Measurements from ENCODE around the gene TMEM38A. TPM values are rescaled to one million over a fixed set of nuclear protein-coding genes. Genes with fewer than 3 reads are reported as not detected.

The TMEM38A gene
- total and polyA plus RNA-seq, 9 of the 15 experiments (the other 6 are each of a cell fraction or from before 2014, with no cell fraction given) = 0.35 to 2.1 (median 1.2) TPM

- TF ChIP-seq RREB1 (CRISPR knock-in tag; IDR thresholded peaks at IDR 0.05) (0 out of 2 replicates have a peak, but pooled peaks have one; percentile 32), RCOR1 (IDR thresholded peaks at IDR 0.05; ENCODE audit: borderline replicate concordance in 1 of 2, low read depth in 2 of 2, low read length in 2 of 2) (0 out of 4 replicates have a peak, but pooled peaks of 1 of the 2 experiments have one; percentile 22), RB1 (IDR thresholded peaks at IDR 0.05; ENCODE audit: low read depth) (peak; percentile 80), MTA2 (IDR thresholded peaks at IDR 0.05; ENCODE audit: low read depth) (peak; percentile 18; the same call in 1 of the 2 replicates), WHSC1 (IDR thresholded peaks at IDR 0.05; ENCODE audit: low read length) (no peak), SIN3A (IDR thresholded peaks at IDR 0.05; ENCODE audit: borderline replicate concordance in 2 of 2, control insufficient read depth in 1 of 2, low read depth in 2 of 2, low read length in 2 of 2) (peak in 1 of 2 experiments; percentile 64; a peak in 2 of 4 replicates), PRDM10 (IDR thresholded peaks at IDR 0.05; ENCODE audit: partially characterized antibody) (peak; percentile 97), TEAD2 (tag; IDR thresholded peaks at IDR 0.05) (no peak), ZNF644 (tag; IDR thresholded peaks at IDR 0.05; ENCODE audit: low read depth) (no peak), U2AF1 (optimal IDR thresholded peaks at IDR 0.05; ENCODE audit: low read depth, low read length) (peak; percentile 27), NR4A1 (CRISPR knock-in tag; IDR thresholded peaks at IDR 0.05) (no peak), NR4A1 (tag; IDR thresholded peaks at IDR 0.05) (no peak), SAP30 (IDR thresholded peaks at IDR 0.05; ENCODE audit: borderline replicate concordance, insufficient read depth, low read depth, low read length, poor library complexity, severe bottlenecking) (peak; percentile 38), IRF2 (CRISPR knock-in tag; IDR thresholded peaks at IDR 0.05) (no peak), IRF9 (tag; IDR thresholded peaks at IDR 0.05) (no peak), PHF20 (IDR thresholded peaks at IDR 0.05; ENCODE audit: partially characterized antibody) (peak; percentile 26), NFIC (IDR thresholded peaks at IDR 0.05) (peak; percentile 27)
Observed at GRCh38 chr19:16628183-16628983, 32.6 kb upstream of the TMEM38A start, which contains the start of gene MED26 (continued).
